ENCODE data around the gene ELK1. TPM values are rescaled to one million over a fixed set of nuclear protein-coding genes. Genes with fewer than 3 reads are reported as not detected.
"Not testable (repeated sequence)": the region's sequence is repeated elsewhere in the genome, so short reads cannot be mapped to it uniquely, and the experiment has no call there.

Gene ELK1
- total and polyA plus RNA-seq, 2 donors from 2014 or later, result 10.5 to 26.9 TPM

DNA sequence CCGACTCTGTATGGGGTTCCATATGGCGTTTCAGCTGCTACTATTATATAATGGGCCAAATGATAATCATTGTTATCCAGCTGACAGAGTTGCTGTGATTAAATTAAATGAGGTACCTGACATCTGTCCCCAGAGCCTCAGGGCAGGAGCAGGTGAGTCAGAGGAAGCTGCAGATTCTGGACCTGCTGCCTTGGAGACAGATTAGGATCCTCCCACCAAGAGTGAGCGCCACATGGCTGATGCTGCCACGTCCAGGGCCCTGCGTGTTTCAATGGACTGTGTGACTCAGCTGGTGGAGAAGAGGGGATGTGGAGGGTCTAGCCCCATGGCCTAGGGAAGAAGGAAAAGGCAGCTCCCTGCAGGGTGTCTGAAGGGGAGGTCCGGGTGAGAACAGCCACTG, 36.9 kb upstream of the ELK1 start:
- intact Hi-C loops (cut with DNase I), result no loop called here
- Histone ChIP-seq H3K36me3 (ENCODE audit: control insufficient read depth in 2 of 3, insufficient read depth in 3 of 3, low read length in 3 of 3) (no peaks in the 10 kb centered on the region), H3K4me3 (ENCODE audit: low read length in 3 of 3) (no peak overlapping the region), H3K9ac (ENCODE audit: low read length in 3 of 3) (no peak overlapping the region), H3K9me3 (ENCODE audit: control insufficient read depth in 2 of 3, insufficient read depth in 1 of 3, low read length in 3 of 3) (no peaks in the 10 kb centered on the region), H3K4me1 (ENCODE audit: control insufficient read depth in 2 of 3, insufficient read depth in 2 of 3, low read depth in 1 of 3, low read length in 3 of 3) (no peaks in the 10 kb centered on the region), H3K27ac (ENCODE audit: low read depth in 2 of 2, low read length in 2 of 2) (no peak overlapping the region), H3K27me3 (ENCODE audit: control insufficient read depth, insufficient read depth, low read length) (no peaks in the 10 kb centered on the region)
- FAIRE-seq (no peak), DNase-seq (no peak)
- TF ChIP-seq, protein P1, sequence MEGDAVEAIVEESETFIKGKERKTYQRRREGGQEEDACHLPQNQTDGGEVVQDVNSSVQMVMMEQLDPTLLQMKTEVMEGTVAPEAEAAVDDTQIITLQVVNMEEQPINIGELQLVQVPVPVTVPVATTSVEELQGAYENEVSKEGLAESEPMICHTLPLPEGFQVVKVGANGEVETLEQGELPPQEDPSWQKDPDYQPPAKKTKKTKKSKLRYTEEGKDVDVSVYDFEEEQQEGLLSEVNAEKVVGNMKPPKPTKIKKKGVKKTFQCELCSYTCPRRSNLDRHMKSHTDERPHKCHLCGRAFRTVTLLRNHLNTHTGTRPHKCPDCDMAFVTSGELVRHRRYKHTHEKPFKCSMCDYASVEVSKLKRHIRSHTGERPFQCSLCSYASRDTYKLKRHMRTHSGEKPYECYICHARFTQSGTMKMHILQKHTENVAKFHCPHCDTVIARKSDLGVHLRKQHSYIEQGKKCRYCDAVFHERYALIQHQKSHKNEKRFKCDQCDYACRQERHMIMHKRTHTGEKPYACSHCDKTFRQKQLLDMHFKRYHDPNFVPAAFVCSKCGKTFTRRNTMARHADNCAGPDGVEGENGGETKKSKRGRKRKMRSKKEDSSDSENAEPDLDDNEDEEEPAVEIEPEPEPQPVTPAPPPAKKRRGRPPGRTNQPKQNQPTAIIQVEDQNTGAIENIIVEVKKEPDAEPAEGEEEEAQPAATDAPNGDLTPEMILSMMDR (IDR thresholded peaks at IDR 0.05; ENCODE audit: borderline replicate concordance, extremely low read depth, insufficient read depth), result no peak

DNA sequence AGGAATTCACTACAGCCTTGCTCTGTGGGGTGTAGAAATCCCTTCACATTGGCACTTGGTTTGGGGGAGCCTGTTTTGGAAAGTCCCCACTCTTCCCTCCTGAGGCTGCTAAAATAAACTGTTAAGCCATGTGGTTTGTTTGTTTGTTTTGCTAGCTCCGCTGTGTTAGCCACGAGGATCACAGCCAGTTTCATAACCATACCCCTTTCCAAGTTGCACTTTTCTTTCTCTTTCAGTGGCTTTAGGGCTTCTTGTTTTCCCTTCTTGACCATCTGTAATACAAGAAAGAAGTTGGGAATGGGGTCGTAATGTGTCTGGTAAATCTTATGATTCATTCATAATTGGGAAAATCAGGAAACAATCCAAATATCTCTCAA, 33.5 kb upstream of the ELK1 start:
- Histone ChIP-seq H3K27ac (ENCODE audit: low read depth in 2 of 2, low read length in 2 of 2) (no peak overlapping the region), H3K9me3 (ENCODE audit: control insufficient read depth in 2 of 3, insufficient read depth in 1 of 3, low read length in 3 of 3) (no peaks in the 10 kb centered on the region), H3K27me3 (ENCODE audit: control insufficient read depth, insufficient read depth, low read length) (no peaks in the 10 kb centered on the region), H3K9ac (ENCODE audit: low read length in 3 of 3) (no peak overlapping the region), H3K36me3 (ENCODE audit: control insufficient read depth in 2 of 3, insufficient read depth in 3 of 3, low read length in 3 of 3) (no peaks in the 10 kb centered on the region), H3K4me3 (ENCODE audit: low read length in 3 of 3) (no peak overlapping the region), H3K4me1 (ENCODE audit: control insufficient read depth in 2 of 3, insufficient read depth in 2 of 3, low read depth in 1 of 3, low read length in 3 of 3) (no peaks in the 10 kb centered on the region)
- TF ChIP-seq, protein P1 (IDR thresholded peaks at IDR 0.05; ENCODE audit: borderline replicate concordance, extremely low read depth, insufficient read depth), result no peak
- intact Hi-C loops (cut with DNase I), result no loop called here
- DNase-seq, result no peak
- no peak for FAIRE-seq

DNA sequence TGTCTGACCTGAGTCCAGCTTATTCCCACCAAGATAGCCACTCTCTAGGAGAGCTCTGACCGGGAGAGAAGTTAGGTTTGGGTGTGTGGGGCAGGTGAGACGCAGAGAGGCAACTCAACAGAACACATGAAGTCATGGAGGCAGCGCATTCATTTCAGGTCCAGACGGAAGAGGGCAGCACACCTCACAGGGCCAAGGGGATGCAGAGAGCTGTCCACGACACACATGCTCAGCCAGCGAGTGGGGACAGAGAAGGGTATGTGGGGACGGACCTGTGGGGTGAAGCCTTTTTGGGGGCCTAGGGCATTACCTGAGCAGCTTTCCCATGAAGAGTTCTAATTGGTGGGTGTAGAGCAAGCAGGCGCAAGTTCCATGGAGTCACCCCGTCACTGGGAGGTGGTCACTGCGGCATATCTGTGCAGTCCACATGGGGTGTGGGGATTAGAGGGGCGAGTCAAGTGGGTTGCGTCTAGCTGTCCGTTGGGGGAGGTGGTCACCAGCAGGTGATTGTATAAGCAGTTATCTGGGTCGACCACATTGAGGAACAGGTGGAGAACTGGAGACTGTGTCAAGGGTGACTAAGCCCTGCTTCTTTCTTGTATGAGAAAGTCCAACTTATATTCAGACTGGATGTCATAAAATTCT, 32.9 kb upstream of the ELK1 start:
- intact Hi-C loops (cut with DNase I), result no loop called here
- no peaks in the 10 kb centered on the region for H3K27me3 ChIP-seq (ENCODE audit: control insufficient read depth, insufficient read depth, low read length)

DNA sequence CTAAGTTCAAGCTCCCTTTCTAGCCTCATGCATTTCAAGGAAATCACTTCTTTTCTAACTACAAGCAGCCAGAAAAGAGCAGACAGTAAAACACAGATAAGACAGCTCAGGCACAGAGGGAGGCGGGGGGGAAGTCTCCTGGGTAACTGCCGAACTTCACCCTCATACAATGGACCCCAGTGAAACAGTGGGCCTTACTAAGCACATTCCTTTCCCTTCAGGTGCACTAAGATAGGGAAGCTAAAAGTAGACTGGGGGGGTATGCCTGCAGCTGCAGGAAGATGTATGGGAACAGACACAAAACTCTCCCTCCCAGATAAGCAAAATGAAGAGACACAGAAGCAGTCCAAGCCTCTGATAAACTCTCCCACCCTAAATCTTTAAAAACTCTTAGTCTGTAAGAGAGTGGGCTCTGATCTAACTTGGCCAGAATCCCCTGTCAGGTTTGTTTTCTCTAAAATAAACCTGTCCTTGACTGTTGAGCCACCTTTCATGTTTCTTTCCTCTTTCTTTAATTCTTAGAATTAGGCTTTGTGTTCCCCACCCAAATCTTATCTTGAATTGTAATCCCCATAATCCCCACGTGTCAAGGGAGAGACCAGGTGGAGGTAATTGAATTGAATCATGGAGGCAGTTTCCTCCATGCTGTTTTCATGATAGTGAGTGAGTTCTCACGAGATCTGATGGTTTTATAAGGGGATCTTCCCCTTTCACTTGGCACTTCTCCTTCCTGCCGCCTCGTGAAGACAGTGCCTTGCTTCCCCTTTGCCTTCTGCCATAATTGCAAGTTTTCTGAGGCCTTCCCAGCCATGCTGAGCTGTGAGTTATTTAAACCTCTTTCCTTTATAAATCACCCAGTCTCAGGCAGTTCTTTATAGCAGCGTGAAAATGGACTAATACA, 25.8 kb upstream of the ELK1 start:
- H3K4me1 ChIP-seq (ENCODE audit: control insufficient read depth in 2 of 3, insufficient read depth in 2 of 3, low read depth in 1 of 3, low read length in 3 of 3); H3K27me3 ChIP-seq (ENCODE audit: control insufficient read depth, insufficient read depth, low read length); intact Hi-C loops (cut with DNase I); H3K4me3 ChIP-seq (ENCODE audit: low read length in 3 of 3); FAIRE-seq; H3K9ac ChIP-seq (ENCODE audit: low read length in 3 of 3); H3K36me3 ChIP-seq (ENCODE audit: control insufficient read depth in 2 of 3, insufficient read depth in 3 of 3, low read length in 3 of 3); DNase-seq; H3K27ac ChIP-seq (ENCODE audit: low read depth in 2 of 2, low read length in 2 of 2); H3K9me3 ChIP-seq (ENCODE audit: control insufficient read depth in 2 of 3, insufficient read depth in 1 of 3, low read length in 3 of 3): not testable (repeated sequence)

More for the DNA sequence above, 32.9 kb upstream of the ELK1 start:
- no peak overlapping the region for H3K4me3 ChIP-seq (ENCODE audit: low read length in 3 of 3)
- no peak for FAIRE-seq
- no peak for DNase-seq
- H3K36me3 ChIP-seq (ENCODE audit: control insufficient read depth in 2 of 3, insufficient read depth in 3 of 3, low read length in 3 of 3), result no peaks in the 10 kb centered on the region
- TF ChIP-seq, protein P1 (IDR thresholded peaks at IDR 0.05; ENCODE audit: borderline replicate concordance, extremely low read depth, insufficient read depth), result no peak
- no peak overlapping the region for H3K9ac ChIP-seq (ENCODE audit: low read length in 3 of 3)
- H3K9me3 ChIP-seq (ENCODE audit: control insufficient read depth in 2 of 3, insufficient read depth in 1 of 3, low read length in 3 of 3), result no peaks in the 10 kb centered on the region
- no peaks in the 10 kb centered on the region for H3K4me1 ChIP-seq (ENCODE audit: control insufficient read depth in 2 of 3, insufficient read depth in 2 of 3, low read depth in 1 of 3, low read length in 3 of 3)
- no peak overlapping the region for H3K27ac ChIP-seq (ENCODE audit: low read depth in 2 of 2, low read length in 2 of 2)

All from kidney (tissue), 14 donors.